PC-3 (cell line): ENCODE data around the gene NUDT7.

Experiments used
- EZH2 ChIP-seq: fragments of 300-600 bp; sonication (generic); IDR thresholded peaks from one replicate; pipeline ENCODE4 v1.6.1; 2017; ENCODE audit warnings: antibody characterized with exemption, mild to moderate bottlenecking, low read length; ENCODE audit not compliant: unreplicated experiment
- EZH2phosphoT487 ChIP-seq: fragments of 300-600 bp; sonication (generic); IDR thresholded peaks from 2 replicates; pipeline ENCODE4 v1.6.1; 2018; ENCODE audit warnings: mild to moderate bottlenecking, antibody characterized with exemption, low read length, borderline replicate concordance
- TF ChIP-seq, protein P1 (sequence below): fragments of 300-600 bp; sonication (generic); conservative IDR thresholded peaks from 2 replicates; pipeline ENCODE4 v1.5.1; 2017; ENCODE audit warnings: antibody characterized with exemption, low read depth, mild to moderate bottlenecking, low read length

GRCh38 chr16:77722309-77723107, at the start of gene NUDT7:
- TF ChIP-seq, protein P1, sequence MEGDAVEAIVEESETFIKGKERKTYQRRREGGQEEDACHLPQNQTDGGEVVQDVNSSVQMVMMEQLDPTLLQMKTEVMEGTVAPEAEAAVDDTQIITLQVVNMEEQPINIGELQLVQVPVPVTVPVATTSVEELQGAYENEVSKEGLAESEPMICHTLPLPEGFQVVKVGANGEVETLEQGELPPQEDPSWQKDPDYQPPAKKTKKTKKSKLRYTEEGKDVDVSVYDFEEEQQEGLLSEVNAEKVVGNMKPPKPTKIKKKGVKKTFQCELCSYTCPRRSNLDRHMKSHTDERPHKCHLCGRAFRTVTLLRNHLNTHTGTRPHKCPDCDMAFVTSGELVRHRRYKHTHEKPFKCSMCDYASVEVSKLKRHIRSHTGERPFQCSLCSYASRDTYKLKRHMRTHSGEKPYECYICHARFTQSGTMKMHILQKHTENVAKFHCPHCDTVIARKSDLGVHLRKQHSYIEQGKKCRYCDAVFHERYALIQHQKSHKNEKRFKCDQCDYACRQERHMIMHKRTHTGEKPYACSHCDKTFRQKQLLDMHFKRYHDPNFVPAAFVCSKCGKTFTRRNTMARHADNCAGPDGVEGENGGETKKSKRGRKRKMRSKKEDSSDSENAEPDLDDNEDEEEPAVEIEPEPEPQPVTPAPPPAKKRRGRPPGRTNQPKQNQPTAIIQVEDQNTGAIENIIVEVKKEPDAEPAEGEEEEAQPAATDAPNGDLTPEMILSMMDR, result no peak
- TF ChIP-seq EZH2phosphoT487 (no peak), EZH2 (no peak)
